Measurements from ENCODE around the gene PPP1R3D.

PPP1R3D gene

GRCh38 chr20:59923514-59923913 is 16.6 kb downstream of the PPP1R3D start:
- TF ChIP-seq RBAK (tag by site-specific recombination; IDR thresholded peaks at IDR 0.05) (no peak), ZNF664 (tag by site-specific recombination; IDR thresholded peaks at IDR 0.05) (peak; percentile 39; the same call in 1 of the 2 replicates)
- TF ChIP-seq, protein P1, sequence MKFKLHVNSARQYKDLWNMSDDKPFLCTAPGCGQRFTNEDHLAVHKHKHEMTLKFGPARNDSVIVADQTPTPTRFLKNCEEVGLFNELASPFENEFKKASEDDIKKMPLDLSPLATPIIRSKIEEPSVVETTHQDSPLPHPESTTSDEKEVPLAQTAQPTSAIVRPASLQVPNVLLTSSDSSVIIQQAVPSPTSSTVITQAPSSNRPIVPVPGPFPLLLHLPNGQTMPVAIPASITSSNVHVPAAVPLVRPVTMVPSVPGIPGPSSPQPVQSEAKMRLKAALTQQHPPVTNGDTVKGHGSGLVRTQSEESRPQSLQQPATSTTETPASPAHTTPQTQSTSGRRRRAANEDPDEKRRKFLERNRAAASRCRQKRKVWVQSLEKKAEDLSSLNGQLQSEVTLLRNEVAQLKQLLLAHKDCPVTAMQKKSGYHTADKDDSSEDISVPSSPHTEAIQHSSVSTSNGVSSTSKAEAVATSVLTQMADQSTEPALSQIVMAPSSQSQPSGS (tag by site-specific recombination; IDR thresholded peaks at IDR 0.05; ENCODE audit: low read depth), result peak; percentile 67
- H3K4me1 ChIP-seq (ENCODE audit: control insufficient read depth, insufficient read depth, low read length), result peaks cover 28% of the 10 kb centered on the region
- ChIA-PET CTCF (interaction anchor here (0.7 to 0.9 kb wide), 2 partner anchors 11 to 21 kb away, joined by 5 to 6 read pairs; no protein-coding TSS in a partner anchor), POLR2A (no interaction called here)
- H3K27ac ChIP-seq (ENCODE audit: extremely low read depth, low read depth, low read length), result no peak overlapping the region
- H3K36me3 ChIP-seq (ENCODE audit: control insufficient read depth in 2 of 2, insufficient read depth in 1 of 2, low read length in 2 of 2), result no peaks in the 10 kb centered on the region
- no peak overlapping the region for H3K4me3 ChIP-seq (ENCODE audit: low read depth, low read length)
- no peaks in the 10 kb centered on the region for H3K9me3 ChIP-seq (ENCODE audit: control insufficient read depth, insufficient read depth, low read depth, low read length)

GRCh38 chr20:59920944-59921343 is 19.2 kb downstream of the PPP1R3D start:
- no peak for TF ChIP-seq ZNF19 (tag by site-specific recombination; IDR thresholded peaks at IDR 0.05; ENCODE audit: low read depth)
- TF ChIP-seq IKZF3 (tag by site-specific recombination; IDR thresholded peaks at IDR 0.05), result no peak
- no peak for TF ChIP-seq ZNF571 (tag by site-specific recombination; IDR thresholded peaks at IDR 0.05)
- no peak for TF ChIP-seq ZNF266 (tag by site-specific recombination; IDR thresholded peaks at IDR 0.05; ENCODE audit: low read depth)
- TF ChIP-seq ZNF133 (tag by site-specific recombination; IDR thresholded peaks at IDR 0.05), result no peak
- TF ChIP-seq ZNF398 (tag by site-specific recombination; IDR thresholded peaks at IDR 0.05), result no peak
- no peak for TF ChIP-seq SP2 (tag by site-specific recombination; IDR thresholded peaks at IDR 0.05)
- TF ChIP-seq ZNF777 (tag by site-specific recombination; IDR thresholded peaks at IDR 0.05; ENCODE audit: borderline replicate concordance), result no peak
- no peak for TF ChIP-seq ZSCAN5A (tag by site-specific recombination; IDR thresholded peaks at IDR 0.05)
- no peak for TF ChIP-seq GFI1B (tag by site-specific recombination; IDR thresholded peaks at IDR 0.05)
- no peak for TF ChIP-seq ZFP37 (tag by site-specific recombination; IDR thresholded peaks at IDR 0.05)
- TF ChIP-seq ZNF658 (tag by site-specific recombination; IDR thresholded peaks at IDR 0.05), result no peak
- TF ChIP-seq GLIS2 (tag by site-specific recombination; IDR thresholded peaks at IDR 0.05), result no peak
- no peak for TF ChIP-seq ZNF843 (tag by site-specific recombination; IDR thresholded peaks at IDR 0.05)
- TF ChIP-seq, protein P2, sequence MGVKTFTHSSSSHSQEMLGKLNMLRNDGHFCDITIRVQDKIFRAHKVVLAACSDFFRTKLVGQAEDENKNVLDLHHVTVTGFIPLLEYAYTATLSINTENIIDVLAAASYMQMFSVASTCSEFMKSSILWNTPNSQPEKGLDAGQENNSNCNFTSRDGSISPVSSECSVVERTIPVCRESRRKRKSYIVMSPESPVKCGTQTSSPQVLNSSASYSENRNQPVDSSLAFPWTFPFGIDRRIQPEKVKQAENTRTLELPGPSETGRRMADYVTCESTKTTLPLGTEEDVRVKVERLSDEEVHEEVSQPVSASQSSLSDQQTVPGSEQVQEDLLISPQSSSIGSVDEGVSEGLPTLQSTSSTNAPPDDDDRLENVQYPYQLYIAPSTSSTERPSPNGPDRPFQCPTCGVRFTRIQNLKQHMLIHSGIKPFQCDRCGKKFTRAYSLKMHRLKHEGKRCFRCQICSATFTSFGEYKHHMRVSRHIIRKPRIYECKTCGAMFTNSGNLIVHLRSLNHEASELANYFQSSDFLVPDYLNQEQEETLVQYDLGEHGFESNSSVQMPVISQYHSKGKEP (tag by site-specific recombination; IDR thresholded peaks at IDR 0.05), result no peak
- no peak for TF ChIP-seq ZNF157 (tag by site-specific recombination; IDR thresholded peaks at IDR 0.05)
- TF ChIP-seq, protein P3, sequence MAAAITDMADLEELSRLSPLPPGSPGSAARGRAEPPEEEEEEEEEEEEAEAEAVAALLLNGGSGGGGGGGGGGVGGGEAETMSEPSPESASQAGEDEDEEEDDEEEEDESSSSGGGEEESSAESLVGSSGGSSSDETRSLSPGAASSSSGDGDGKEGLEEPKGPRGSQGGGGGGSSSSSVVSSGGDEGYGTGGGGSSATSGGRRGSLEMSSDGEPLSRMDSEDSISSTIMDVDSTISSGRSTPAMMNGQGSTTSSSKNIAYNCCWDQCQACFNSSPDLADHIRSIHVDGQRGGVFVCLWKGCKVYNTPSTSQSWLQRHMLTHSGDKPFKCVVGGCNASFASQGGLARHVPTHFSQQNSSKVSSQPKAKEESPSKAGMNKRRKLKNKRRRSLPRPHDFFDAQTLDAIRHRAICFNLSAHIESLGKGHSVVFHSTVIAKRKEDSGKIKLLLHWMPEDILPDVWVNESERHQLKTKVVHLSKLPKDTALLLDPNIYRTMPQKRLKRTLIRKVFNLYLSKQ (tag by site-specific recombination; IDR thresholded peaks at IDR 0.05; ENCODE audit: borderline replicate concordance), result no peak
- Histone ChIP-seq H3K4me1 (ENCODE audit: control insufficient read depth, insufficient read depth, low read length) (peaks cover 23% of the 10 kb centered on the region), H3K4me3 (ENCODE audit: low read depth, low read length) (no peak overlapping the region), H3K9me3 (ENCODE audit: control insufficient read depth, insufficient read depth, low read depth, low read length) (no peaks in the 10 kb centered on the region), H3K36me3 (ENCODE audit: control insufficient read depth in 2 of 2, insufficient read depth in 1 of 2, low read length in 2 of 2) (no peaks in the 10 kb centered on the region), H3K27ac (ENCODE audit: extremely low read depth, low read depth, low read length) (no peak overlapping the region)
- CTCF ChIA-PET, result interaction anchor here (0.5 to 1.4 kb wide), 4 partner anchors 13 to 304 kb away, joined by 3 to 6 read pairs (median 4); partner anchors contain the start of gene SYCP2
- POLR2A ChIA-PET, result no interaction called here
